Measurements from ENCODE around the gene SLC22A17. TPM values are rescaled to one million over a fixed set of nuclear protein-coding genes. Genes with fewer than 3 reads are reported as not detected.

Gene SLC22A17
- total and polyA plus RNA-seq, 2 of the 13 experiments (the other 11 are each of a cell fraction or from before 2014, with no cell fraction given) = 0.95 to 1.1 TPM

GRCh38 chr14:23301288-23301968, 51.3 kb downstream of the SLC22A17 start (continued):
- TF ChIP-seq SP5 (CRISPR knock-in tag; IDR thresholded peaks at IDR 0.05; ENCODE audit: borderline replicate concordance, low read depth) (peak; percentile 91), ASH2L (IDR thresholded peaks at IDR 0.05; ENCODE audit: insufficient read length, low read depth, low read length) (peak; percentile 93), ZNF496 (CRISPR knock-in tag; IDR thresholded peaks at IDR 0.05; ENCODE audit: insufficient replicate concordance) (no peak), SP1 (IDR thresholded peaks at IDR 0.05) (no peak), SP1 (CRISPR knock-in tag; IDR thresholded peaks at IDR 0.05) (peak; percentile 92), ZNF367 (CRISPR knock-in tag; IDR thresholded peaks at IDR 0.05; ENCODE audit: borderline replicate concordance) (peak; percentile 70; the same call in 1 of the 2 replicates), MTA1 (CRISPR knock-in tag; IDR thresholded peaks at IDR 0.05; ENCODE audit: borderline replicate concordance) (peak; percentile 58), HNF1B (CRISPR knock-in tag; IDR thresholded peaks at IDR 0.05) (no peak), ZNF33A (CRISPR knock-in tag; IDR thresholded peaks at IDR 0.05; ENCODE audit: borderline replicate concordance) (no peak), HIVEP1 (CRISPR knock-in tag; IDR thresholded peaks at IDR 0.05) (peak; percentile 51; the same call in 1 of the 2 replicates), SMYD3 (CRISPR knock-in tag; IDR thresholded peaks at IDR 0.05) (peak; percentile 94), SKI (IDR thresholded peaks at IDR 0.05; ENCODE audit: partially characterized antibody) (peak; percentile 99), ZNF777 (CRISPR knock-in tag; IDR thresholded peaks at IDR 0.05) (peak; percentile 85), NFKBIZ (CRISPR knock-in tag; IDR thresholded peaks at IDR 0.05) (0 out of 2 replicates have a peak, but pooled peaks have one; percentile 52), MEIS1 (CRISPR knock-in tag; IDR thresholded peaks at IDR 0.05; ENCODE audit: borderline replicate concordance) (no peak; the same call in 1 of the 2 replicates), SMAD9 (CRISPR knock-in tag; IDR thresholded peaks at IDR 0.05) (peak; percentile 90), ZNF263 (CRISPR knock-in tag; IDR thresholded peaks at IDR 0.05) (peak; percentile 89), ZNF180 (CRISPR knock-in tag; IDR thresholded peaks at IDR 0.05; ENCODE audit: borderline replicate concordance, low read depth) (no peak; the same call in 1 of the 2 replicates), ZNF329 (CRISPR knock-in tag; IDR thresholded peaks at IDR 0.05; ENCODE audit: low read depth) (peak; percentile 90; the same call in 1 of the 2 replicates), ZNF383 (CRISPR knock-in tag; IDR thresholded peaks at IDR 0.05; ENCODE audit: borderline replicate concordance) (no peak), ZNF101 (CRISPR knock-in tag; IDR thresholded peaks at IDR 0.05; ENCODE audit: borderline replicate concordance, low read depth) (no peak), ZMAT5 (CRISPR knock-in tag; IDR thresholded peaks at IDR 0.05; ENCODE audit: borderline replicate concordance, low read depth) (no peak), MTF1 (CRISPR knock-in tag; IDR thresholded peaks at IDR 0.05) (no peak), NFRKB (IDR thresholded peaks at IDR 0.05) (no peak), ZNF136 (CRISPR knock-in tag; IDR thresholded peaks at IDR 0.05; ENCODE audit: low read depth) (peak; percentile 88)
- TF ChIP-seq, protein P1, sequence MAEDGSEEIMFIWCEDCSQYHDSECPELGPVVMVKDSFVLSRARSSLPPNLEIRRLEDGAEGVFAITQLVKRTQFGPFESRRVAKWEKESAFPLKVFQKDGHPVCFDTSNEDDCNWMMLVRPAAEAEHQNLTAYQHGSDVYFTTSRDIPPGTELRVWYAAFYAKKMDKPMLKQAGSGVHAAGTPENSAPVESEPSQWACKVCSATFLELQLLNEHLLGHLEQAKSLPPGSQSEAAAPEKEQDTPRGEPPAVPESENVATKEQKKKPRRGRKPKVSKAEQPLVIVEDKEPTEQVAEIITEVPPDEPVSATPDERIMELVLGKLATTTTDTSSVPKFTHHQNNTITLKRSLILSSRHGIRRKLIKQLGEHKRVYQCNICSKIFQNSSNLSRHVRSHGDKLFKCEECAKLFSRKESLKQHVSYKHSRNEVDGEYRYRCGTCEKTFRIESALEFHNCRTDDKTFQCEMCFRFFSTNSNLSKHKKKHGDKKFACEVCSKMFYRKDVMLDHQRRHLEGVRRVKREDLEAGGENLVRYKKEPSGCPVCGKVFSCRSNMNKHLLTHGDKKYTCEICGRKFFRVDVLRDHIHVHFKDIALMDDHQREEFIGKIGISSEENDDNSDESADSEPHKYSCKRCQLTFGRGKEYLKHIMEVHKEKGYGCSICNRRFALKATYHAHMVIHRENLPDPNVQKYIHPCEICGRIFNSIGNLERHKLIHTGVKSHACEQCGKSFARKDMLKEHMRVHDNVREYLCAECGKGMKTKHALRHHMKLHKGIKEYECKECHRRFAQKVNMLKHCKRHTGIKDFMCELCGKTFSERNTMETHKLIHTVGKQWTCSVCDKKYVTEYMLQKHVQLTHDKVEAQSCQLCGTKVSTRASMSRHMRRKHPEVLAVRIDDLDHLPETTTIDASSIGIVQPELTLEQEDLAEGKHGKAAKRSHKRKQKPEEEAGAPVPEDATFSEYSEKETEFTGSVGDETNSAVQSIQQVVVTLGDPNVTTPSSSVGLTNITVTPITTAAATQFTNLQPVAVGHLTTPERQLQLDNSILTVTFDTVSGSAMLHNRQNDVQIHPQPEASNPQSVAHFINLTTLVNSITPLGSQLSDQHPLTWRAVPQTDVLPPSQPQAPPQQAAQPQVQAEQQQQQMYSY (CRISPR knock-in tag; IDR thresholded peaks at IDR 0.05) = peak; percentile 73; the same call in 1 of the 2 replicates
